HG03135 (cell line): Measurements from ENCODE around the gene TLR2.
A peak's percentile ranks its signal among the peaks of the same experiment; 100 is the strongest.

ENCODE experiments used
- ATAC-seq: cut with Tn5 transposase; IDR thresholded peaks from one replicate; pipeline ENCODE4 v1.9.1; 2021; ENCODE audit warnings: mild to moderate bottlenecking, moderate library complexity; ENCODE audit not compliant: unreplicated experiment

The TLR2 gene

DNA sequence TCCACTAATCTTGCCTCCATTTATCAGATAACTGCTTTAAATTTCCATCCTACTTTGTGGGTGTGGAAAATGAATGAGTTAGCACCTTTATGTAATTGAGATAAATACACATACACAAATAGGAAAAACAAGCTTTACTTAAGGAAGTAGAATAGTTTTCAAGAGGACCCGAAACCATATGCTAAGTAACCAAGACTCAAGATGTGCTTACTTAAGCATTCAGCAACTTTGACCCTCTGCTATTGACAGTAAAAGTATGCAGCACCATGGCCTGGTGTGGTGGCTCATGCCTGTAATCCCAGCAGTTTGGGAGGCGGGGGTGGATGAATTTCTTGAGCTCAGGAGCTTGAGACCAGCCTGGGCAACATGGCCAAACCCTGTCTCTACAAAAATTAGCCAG is 45.8 kb downstream of the TLR2 start:
- no peak for ATAC-seq

DNA sequence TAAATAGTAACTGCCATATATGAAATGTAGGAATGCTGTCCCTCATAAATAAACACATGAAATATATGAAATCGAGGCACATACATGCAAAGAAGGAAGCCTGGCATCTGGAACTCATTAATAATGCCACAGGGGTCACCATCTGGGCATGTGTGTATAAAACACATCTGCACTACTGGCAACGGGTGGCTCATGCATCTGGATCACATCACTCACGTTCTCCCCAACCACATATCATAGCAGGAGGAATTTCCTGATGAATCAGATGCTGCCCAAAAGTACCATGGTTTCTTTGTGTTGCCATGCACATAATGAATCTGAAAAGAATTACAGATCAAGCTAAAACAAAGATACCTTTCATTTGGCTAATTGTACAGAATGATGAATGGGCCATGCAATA is 47.2 kb downstream of the TLR2 start:
- no peak for ATAC-seq

DNA sequence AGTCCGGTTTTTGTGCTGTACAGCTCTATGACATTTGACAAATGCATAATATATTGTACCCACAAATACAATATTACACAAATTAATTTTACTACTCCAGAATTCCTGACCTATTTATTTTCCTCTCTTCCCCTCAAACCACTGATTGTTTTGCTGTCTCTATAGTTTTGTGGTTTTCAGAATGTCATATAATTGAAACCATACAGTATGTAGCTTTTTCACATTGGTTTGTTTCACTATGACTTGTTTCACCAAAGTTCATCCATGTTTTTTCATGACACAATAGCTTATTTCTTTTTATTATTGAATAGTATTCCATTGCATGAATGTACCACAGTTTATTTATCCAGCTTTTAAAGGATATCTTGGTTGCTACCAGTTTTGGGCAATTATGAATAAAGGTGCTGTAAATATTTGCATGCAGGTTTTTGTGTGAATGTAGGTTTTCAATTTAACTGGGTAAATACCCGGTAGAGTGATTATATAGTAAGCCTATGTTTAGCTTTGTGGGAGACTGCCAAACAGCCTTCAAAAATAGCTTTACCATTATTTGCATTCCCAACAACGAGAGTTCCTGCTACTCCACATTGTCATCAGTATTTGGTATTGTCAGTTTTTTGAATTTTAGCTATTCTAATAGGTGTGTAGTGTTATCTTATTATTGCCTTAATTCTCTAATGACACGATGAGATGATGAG is 49.8 kb downstream of the TLR2 start:
- peak; percentile 68 for ATAC-seq

DNA sequence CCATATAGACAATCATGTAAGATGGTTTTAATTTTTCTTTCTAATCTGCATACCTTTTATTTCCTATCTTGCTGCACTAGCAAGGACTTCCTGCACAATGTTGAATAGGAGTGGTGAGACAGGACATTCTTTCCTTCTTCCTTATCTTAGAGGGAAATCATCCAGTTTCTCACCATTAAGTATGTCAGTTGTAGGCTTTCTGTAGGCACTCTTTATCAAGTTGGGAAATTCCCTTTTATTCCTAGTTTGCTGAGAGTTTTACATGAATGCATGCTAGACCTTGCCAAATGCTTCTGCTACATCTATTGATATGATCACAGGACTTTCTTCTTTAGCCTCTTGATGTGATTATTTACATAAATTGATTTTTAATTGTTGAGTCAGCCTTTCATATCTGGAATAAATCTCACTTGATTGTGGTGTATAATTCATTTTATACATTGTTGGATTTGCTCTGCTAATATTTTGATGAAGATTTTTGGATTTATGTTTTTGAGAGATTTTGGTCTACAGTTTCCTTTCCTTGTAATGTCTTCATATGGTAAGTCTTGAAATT is 51.9 kb downstream of the TLR2 start:
- ATAC-seq = no peak

DNA sequence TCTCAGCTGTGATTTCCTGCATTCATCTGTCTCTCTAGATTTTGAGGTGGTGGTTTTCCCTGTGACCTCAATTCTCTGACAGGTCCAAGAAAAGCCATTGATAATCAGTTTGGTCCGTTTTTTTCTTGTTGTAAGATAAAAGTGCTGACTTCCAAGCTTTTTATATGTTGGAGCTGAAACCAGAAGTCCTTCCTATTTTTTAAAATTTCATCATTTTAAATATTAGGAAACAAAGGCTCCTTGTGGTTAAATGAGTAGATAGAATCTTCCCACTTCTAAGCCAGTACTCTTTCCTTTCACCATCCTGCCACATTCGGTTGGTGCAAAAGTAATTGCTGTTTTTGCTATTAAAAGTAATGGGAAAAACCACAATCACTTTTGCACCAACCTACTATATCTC is 57.5 kb downstream of the TLR2 start:
- no peak for ATAC-seq

DNA sequence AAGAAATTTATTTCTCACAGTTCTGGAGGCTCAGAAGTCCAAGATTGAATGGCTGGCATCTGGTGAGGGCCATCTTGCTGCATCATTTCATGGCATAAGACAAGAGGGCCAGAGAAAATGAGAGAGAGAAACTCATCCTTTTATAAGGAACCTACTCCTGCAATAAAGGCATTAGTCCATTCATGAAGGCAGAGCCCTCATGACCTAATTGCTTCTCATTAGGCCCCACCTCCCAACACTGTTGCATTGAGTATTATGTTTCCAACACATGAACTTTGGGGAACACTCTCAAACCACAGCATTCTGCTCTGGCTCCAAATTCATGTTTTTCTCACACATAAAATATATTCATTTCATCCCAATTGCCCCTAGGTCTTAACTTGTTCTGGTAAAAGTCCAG is 61.6 kb downstream of the TLR2 start:
- ATAC-seq = no peak

DNA sequence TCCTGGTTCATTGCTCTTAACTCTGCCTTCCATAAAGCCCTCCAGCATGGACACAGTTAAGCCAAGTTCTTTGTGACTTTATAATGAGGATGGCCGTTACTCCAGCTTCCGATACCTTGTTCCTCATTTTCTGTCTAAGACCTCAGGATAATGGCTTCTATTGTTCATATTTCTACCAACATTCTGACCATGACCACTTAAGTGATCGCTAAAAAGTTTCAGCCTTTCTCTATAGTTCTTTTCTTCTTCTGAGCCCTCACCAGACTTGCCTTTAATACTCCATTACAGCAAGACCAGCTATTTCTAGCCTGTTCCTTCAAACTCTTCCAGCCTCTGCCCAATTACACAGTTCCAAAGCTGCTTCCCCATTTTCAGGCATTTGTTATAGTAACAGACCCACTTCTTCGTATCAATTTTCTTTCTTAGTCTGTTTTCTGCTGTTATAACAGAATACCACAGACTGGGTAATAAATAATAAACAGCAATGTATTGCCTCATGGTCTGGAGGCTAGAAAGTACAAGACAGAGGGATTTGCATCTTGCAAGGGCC is 63.4 kb downstream of the TLR2 start:
- ATAC-seq = no peak

DNA sequence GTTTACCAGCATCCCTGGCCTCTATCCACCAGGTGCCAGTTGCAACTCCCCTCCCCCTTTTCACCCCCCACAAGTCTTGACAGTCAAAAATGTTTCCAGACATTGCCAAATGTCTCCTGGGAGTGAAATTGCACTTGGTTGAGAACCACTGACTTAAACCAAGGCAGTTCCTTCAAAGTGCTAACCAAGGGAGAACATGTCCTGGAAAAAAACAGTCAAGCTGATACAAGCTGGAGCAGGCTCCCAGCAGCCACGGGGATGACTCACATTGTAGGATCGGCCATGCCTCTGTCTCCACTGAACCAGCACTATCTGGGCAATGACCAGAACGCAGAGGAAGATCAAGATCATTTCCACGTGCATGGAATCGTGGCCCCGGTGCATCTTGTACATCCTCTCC is 64.3 kb downstream of the TLR2 start:
- no peak for ATAC-seq

DNA sequence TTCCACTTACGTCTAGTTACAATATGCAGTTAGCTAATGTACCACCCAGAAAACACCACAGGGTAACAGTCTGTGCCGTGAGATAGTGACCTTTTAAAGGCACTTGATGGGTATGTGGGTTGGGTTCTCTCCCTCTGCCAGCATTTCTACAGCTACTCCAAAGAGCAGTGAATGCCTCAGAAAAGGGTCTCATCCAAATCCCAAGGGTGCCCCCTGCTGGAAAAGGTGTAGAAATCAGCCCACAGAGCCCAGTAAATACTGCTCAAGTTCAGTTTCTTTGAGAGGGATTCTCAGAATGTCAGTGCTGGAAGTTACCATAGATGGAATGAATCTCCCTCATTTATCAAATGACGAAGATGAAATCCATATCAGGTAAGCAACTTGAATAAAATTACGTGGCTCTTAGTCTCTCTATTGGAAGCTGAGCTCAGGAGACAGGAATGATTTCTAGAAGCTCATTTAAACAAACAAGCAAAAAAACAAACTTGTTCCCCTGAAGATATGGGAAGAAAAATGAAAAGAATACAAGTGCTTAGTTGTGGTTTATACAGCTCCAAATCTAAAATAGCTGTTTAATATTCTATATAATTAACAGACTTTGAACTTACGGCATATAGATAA is 66.2 kb downstream of the TLR2 start:
- peak; percentile 87 for ATAC-seq

DNA sequence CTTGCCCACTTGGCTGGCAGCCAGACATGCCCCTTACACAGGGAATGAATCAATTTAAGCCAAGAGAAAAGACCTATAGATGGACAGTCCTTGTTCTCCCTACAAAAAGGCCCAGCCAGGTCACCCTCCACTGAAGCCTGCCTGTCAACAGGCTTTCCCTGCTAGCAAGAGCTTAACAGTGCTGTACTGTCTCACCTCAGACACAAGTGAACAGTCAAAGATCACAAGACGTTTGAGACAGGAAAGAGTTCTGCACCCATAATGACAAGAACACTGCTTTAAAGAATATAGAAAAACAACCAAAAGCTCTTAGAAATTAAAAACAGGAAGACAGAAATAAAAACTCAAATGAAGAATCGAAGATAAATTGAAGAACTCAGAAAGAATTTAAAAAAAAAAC is 71.1 kb downstream of the TLR2 start:
- no peak for ATAC-seq
